Neural progenitor cell (in vitro differentiated cells): ENCODE measurements around the gene PM20D1.
"Not testable (repeated sequence)": the region's sequence is repeated elsewhere in the genome, so short reads cannot be mapped to it uniquely, and the experiment has no call there.

Experiments used
- EZH2 ChIP-seq: fragments of 200-600 bp; sonication (generic); IDR thresholded peaks from 2 replicates; pipeline ENCODE4 v1.6.1; 2017; ENCODE audit warnings: antibody characterized with exemption, mild to moderate bottlenecking, moderate library complexity
- EZH2phosphoT487 ChIP-seq: fragments of 200-600 bp; sonication (generic); IDR thresholded peaks from 2 replicates; pipeline ENCODE4 v1.6.1; 2017; ENCODE audit warnings: antibody characterized with exemption
- TF ChIP-seq, protein P1 (sequence below): fragments of 200-600 bp; sonication (generic); IDR thresholded peaks from 2 replicates; pipeline ENCODE4 v1.5.1; 2017; ENCODE audit warnings: antibody characterized with exemption, mild to moderate bottlenecking

DNA sequence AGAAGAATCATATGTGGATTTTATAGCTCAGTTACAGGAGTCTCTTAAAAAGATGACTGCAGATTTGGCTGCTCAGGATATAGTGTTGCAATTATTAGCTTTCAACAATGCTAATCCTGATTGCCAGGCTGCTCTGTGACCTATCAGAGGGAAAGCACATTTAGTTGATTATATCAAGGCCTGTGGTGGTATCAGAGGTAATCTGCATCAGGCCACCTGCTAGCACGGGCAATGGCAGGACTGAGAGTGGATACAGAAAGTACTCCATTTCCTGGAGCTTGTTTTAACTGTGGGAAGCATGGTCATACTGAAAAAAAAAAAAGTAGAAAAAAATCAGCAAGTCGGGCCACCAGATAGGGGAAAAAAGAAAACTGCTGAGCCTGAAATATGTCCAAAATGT is 42.2 kb upstream of the PM20D1 start:
- not testable (repeated sequence) for TF ChIP-seq EZH2, EZH2phosphoT487
- TF ChIP-seq, protein P1, sequence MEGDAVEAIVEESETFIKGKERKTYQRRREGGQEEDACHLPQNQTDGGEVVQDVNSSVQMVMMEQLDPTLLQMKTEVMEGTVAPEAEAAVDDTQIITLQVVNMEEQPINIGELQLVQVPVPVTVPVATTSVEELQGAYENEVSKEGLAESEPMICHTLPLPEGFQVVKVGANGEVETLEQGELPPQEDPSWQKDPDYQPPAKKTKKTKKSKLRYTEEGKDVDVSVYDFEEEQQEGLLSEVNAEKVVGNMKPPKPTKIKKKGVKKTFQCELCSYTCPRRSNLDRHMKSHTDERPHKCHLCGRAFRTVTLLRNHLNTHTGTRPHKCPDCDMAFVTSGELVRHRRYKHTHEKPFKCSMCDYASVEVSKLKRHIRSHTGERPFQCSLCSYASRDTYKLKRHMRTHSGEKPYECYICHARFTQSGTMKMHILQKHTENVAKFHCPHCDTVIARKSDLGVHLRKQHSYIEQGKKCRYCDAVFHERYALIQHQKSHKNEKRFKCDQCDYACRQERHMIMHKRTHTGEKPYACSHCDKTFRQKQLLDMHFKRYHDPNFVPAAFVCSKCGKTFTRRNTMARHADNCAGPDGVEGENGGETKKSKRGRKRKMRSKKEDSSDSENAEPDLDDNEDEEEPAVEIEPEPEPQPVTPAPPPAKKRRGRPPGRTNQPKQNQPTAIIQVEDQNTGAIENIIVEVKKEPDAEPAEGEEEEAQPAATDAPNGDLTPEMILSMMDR, result not testable (repeated sequence)
